NCI-H1417 (cell line): ENCODE results near the gene GUCY1A1.
A peak's percentile ranks its signal among the peaks of the same experiment; 100 is the strongest.

ENCODE experiments used
- DNase-seq, 3 experiments: peaks; one replicate each; lab custom pipeline; 2025; lab: John Stamatoyannopoulos, UW

GUCY1A1 gene

GRCh38 chr4:155692361-155692760 lies 25.7 kb downstream of the GUCY1A1 start:
- DNase-seq, result no peak

- peak in 1 of 3 experiments; percentile 33 for DNase-seq
Observed at GRCh38 chr4:155693015-155693663, 26.5 kb downstream of the GUCY1A1 start.

GRCh38 chr4:155694100-155694785 lies 27.6 kb downstream of the GUCY1A1 start:
- no peak for DNase-seq

- no peak for DNase-seq
Observed at GRCh38 chr4:155696226-155696625, 29.6 kb downstream of the GUCY1A1 start.

GRCh38 chr4:155696726-155697125 lies 30.1 kb downstream of the GUCY1A1 start:
- no peak for DNase-seq

- DNase-seq, result no peak
Observed at GRCh38 chr4:155701827-155702226, 35.2 kb downstream of the GUCY1A1 start.

- DNase-seq, result no peak
Observed at GRCh38 chr4:155703486-155704247, 37.0 kb downstream of the GUCY1A1 start.

- DNase-seq, result no peak
Observed at GRCh38 chr4:155704841-155705404, 38.3 kb downstream of the GUCY1A1 start.

- DNase-seq, result no peak
Observed at GRCh38 chr4:155705664-155706063, 39.0 kb downstream of the GUCY1A1 start.

- no peak for DNase-seq
Observed at GRCh38 chr4:155706147-155706546, 39.5 kb downstream of the GUCY1A1 start.

GRCh38 chr4:155707251-155707650 lies 40.6 kb downstream of the GUCY1A1 start:
- no peak for DNase-seq

GRCh38 chr4:155708782-155709181 lies 42.1 kb downstream of the GUCY1A1 start:
- DNase-seq, result no peak

- no peak for DNase-seq
Observed at GRCh38 chr4:155709918-155710317, 43.3 kb downstream of the GUCY1A1 start.

- DNase-seq, result no peak
Observed at GRCh38 chr4:155711556-155711955, 44.9 kb downstream of the GUCY1A1 start.

- DNase-seq, result no peak
Observed at GRCh38 chr4:155712846-155713245, 46.2 kb downstream of the GUCY1A1 start.

GRCh38 chr4:155713911-155714310 lies 47.3 kb downstream of the GUCY1A1 start:
- no peak for DNase-seq

GRCh38 chr4:155722336-155722735 lies 55.7 kb downstream of the GUCY1A1 start:
- DNase-seq, result no peak

GRCh38 chr4:155722816-155723499 lies 56.3 kb downstream of the GUCY1A1 start:
- no peak for DNase-seq

GRCh38 chr4:155724731-155725130 lies 58.1 kb downstream of the GUCY1A1 start:
- no peak for DNase-seq

- no peak for DNase-seq
Observed at GRCh38 chr4:155734065-155734464, 67.4 kb downstream of the GUCY1A1 start.

- DNase-seq, result no peak
Observed at GRCh38 chr4:155734951-155735350, 68.3 kb downstream of the GUCY1A1 start.

GRCh38 chr4:155735496-155735895 lies 68.8 kb downstream of the GUCY1A1 start:
- DNase-seq, result no peak
